MM.1S (cell line): Measurements from ENCODE around the gene MYRIP.

Experiments
- DNase-seq: peaks from one replicate; pipeline ENCODE4 v3.0.0-alpha.2; 2015
- H2AFZ ChIP-seq: fragments of 300-600 bp; sonication (generic); 2 replicates; pipeline ENCODE4 v1.6.0; 2016; ENCODE audit warnings: antibody characterized with exemption, low read length
- H3F3A ChIP-seq: fragments of 300-600 bp; sonication (generic); 2 replicates; pipeline ENCODE4 v1.6.1; 2016; ENCODE audit warnings: mild to moderate bottlenecking, antibody characterized with exemption, low read length, moderate library complexity, mixed read lengths; ENCODE audit not compliant: insufficient read depth
- H3K27ac ChIP-seq: fragments of 300-600 bp; sonication (generic); 2 replicates; pipeline ENCODE4 v1.5.1; 2016; ENCODE audit warnings: mild to moderate bottlenecking, low read length
- H3K27me3 ChIP-seq: fragments of 300-600 bp; sonication (generic); replicated peaks from 2 replicates; pipeline ENCODE4 v1.6.0; 2016; ENCODE audit warnings: low read length; ENCODE audit not compliant: insufficient read depth
- H3K36me3 ChIP-seq: fragments of 300-600 bp; sonication (generic); replicated peaks from 2 replicates; pipeline ENCODE4 v1.6.1; 2016; ENCODE audit warnings: mild to moderate bottlenecking, low read length, mixed read lengths; ENCODE audit not compliant: insufficient read depth
- H3K4me1 ChIP-seq: fragments of 300-600 bp; sonication (generic); 2 replicates; pipeline ENCODE4 v1.6.1; 2016; ENCODE audit warnings: low read length, mixed read lengths
- H3K4me2 ChIP-seq: fragments of 300-600 bp; sonication (generic); 2 replicates; pipeline ENCODE4 v1.6.0; 2016; ENCODE audit warnings: low read depth, low read length
- H3K4me3 ChIP-seq: fragments of 300-600 bp; sonication (generic); 2 replicates; pipeline ENCODE4 v1.5.1; 2016; ENCODE audit warnings: low read length, mixed read lengths
- H3K79me2 ChIP-seq: fragments of 300-600 bp; sonication (generic); 2 replicates; pipeline ENCODE4 v1.6.1; 2016; ENCODE audit warnings: mixed run types, low read length, mixed read lengths
- H3K9ac ChIP-seq: fragments of 300-600 bp; sonication (generic); 2 replicates; pipeline ENCODE4 v1.6.1; 2016; ENCODE audit warnings: low read length, mixed read lengths
- H3K9me2 ChIP-seq: fragments of 300-600 bp; sonication (generic); replicated peaks from 2 replicates; pipeline ENCODE4 v1.6.1; 2016; ENCODE audit warnings: mild to moderate bottlenecking, low read length, mixed read lengths; ENCODE audit not compliant: insufficient read depth
- H3K9me3 ChIP-seq: fragments of 300-600 bp; sonication (generic); replicated peaks from 2 replicates; pipeline ENCODE4 v1.6.1; 2016; ENCODE audit warnings: mild to moderate bottlenecking, low read length, mixed read lengths; ENCODE audit not compliant: insufficient read depth
- H4K20me1 ChIP-seq: fragments of 300-600 bp; sonication (generic); 2 replicates; pipeline ENCODE4 v1.6.1; 2016; ENCODE audit warnings: mild to moderate bottlenecking, low read length, moderate library complexity, mixed read lengths; ENCODE audit not compliant: insufficient read depth
- EZH2 ChIP-seq: fragments of 300-600 bp; sonication (generic); optimal IDR thresholded peaks from 2 replicates; pipeline ENCODE3; 2017; ENCODE audit warnings: low read depth, mild to moderate bottlenecking, antibody characterized with exemption, low read length, mixed read lengths
- EZH2phosphoT487 ChIP-seq: fragments of 300-600 bp; sonication (generic); IDR thresholded peaks from 2 replicates; pipeline ENCODE4 v1.6.1; 2018; ENCODE audit warnings: antibody characterized with exemption, low read length
- TF ChIP-seq, protein P1 (sequence below): fragments of 300-600 bp; sonication (generic); IDR thresholded peaks from 2 replicates; pipeline ENCODE4 v1.5.1; 2016; ENCODE audit warnings: antibody characterized with exemption, low read length, mixed read lengths

Gene MYRIP

DNA sequence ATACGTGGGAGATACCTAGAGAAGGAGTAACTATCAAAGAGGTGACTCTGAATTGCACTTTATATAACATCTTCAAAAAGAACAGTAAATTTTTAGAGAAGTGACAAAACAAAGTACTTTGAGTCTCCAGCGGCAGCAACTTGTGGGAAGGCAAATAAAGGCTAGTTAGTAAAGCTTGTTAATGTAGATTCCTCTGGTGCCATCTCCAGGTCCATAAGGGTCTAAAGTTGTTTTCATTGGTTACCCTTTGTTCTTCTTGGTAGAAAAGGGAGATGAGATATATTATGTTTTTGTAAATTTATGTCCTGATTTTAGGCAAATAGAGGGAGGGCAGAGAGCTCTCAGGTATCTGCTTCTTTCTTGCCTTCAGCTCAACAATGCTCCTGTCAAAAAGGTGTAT lies 161.6 kb downstream of the MYRIP start:
- Histone ChIP-seq H3K36me3 (no peaks in the 10 kb centered on the region), H4K20me1 (no peaks in the 10 kb centered on the region), H3K4me3 (no peak overlapping the region), H3K4me1 (no peaks in the 10 kb centered on the region), H3F3A (no peaks in the 10 kb centered on the region), H3K4me2 (no peak overlapping the region), H3K27me3 (no peaks in the 10 kb centered on the region), H3K9me2 (no peaks in the 10 kb centered on the region), H3K9me3 (no peaks in the 10 kb centered on the region), H3K79me2 (no peaks in the 10 kb centered on the region), H2AFZ (no peak overlapping the region), H3K27ac (no peak overlapping the region), H3K9ac (no peak overlapping the region)
- TF ChIP-seq, protein P1, sequence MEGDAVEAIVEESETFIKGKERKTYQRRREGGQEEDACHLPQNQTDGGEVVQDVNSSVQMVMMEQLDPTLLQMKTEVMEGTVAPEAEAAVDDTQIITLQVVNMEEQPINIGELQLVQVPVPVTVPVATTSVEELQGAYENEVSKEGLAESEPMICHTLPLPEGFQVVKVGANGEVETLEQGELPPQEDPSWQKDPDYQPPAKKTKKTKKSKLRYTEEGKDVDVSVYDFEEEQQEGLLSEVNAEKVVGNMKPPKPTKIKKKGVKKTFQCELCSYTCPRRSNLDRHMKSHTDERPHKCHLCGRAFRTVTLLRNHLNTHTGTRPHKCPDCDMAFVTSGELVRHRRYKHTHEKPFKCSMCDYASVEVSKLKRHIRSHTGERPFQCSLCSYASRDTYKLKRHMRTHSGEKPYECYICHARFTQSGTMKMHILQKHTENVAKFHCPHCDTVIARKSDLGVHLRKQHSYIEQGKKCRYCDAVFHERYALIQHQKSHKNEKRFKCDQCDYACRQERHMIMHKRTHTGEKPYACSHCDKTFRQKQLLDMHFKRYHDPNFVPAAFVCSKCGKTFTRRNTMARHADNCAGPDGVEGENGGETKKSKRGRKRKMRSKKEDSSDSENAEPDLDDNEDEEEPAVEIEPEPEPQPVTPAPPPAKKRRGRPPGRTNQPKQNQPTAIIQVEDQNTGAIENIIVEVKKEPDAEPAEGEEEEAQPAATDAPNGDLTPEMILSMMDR = no peak
- TF ChIP-seq EZH2phosphoT487 (no peak), EZH2 (no peak)
- no peak for DNase-seq

GRCh38 chr3:39971559-39972031 lies 162.2 kb downstream of the MYRIP start:
- H2AFZ ChIP-seq = no peak overlapping the region
- H3K4me1 ChIP-seq = no peaks in the 10 kb centered on the region
- no peak overlapping the region for H3K27ac ChIP-seq
- H3F3A ChIP-seq = no peaks in the 10 kb centered on the region
- H3K4me2 ChIP-seq = no peak overlapping the region
- H4K20me1 ChIP-seq = no peaks in the 10 kb centered on the region
- no peak for DNase-seq
- no peaks in the 10 kb centered on the region for H3K9me3 ChIP-seq
- H3K9ac ChIP-seq = no peak overlapping the region
- no peak overlapping the region for H3K4me3 ChIP-seq
- H3K36me3 ChIP-seq = no peaks in the 10 kb centered on the region
- no peaks in the 10 kb centered on the region for H3K27me3 ChIP-seq
- H3K79me2 ChIP-seq = no peaks in the 10 kb centered on the region
- TF ChIP-seq EZH2 (no peak), EZH2phosphoT487 (no peak)
- TF ChIP-seq, protein P1 = no peak
- H3K9me2 ChIP-seq = no peaks in the 10 kb centered on the region

- no peaks in the 10 kb centered on the region for H3K36me3 ChIP-seq
- no peak overlapping the region for H3K4me3 ChIP-seq
- no peaks in the 10 kb centered on the region for H3K27me3 ChIP-seq
- no peak overlapping the region for H3K4me2 ChIP-seq
- no peaks in the 10 kb centered on the region for H3K9me3 ChIP-seq
- no peak overlapping the region for H3K9ac ChIP-seq
- TF ChIP-seq, protein P1 = no peak
- TF ChIP-seq EZH2 (no peak), EZH2phosphoT487 (no peak)
- DNase-seq = no peak
- no peaks in the 10 kb centered on the region for H3K79me2 ChIP-seq
- no peak overlapping the region for H3K27ac ChIP-seq
- no peaks in the 10 kb centered on the region for H3K4me1 ChIP-seq
- no peak overlapping the region for H2AFZ ChIP-seq
- H3F3A ChIP-seq = no peaks in the 10 kb centered on the region
- H3K9me2 ChIP-seq = no peaks in the 10 kb centered on the region
- no peaks in the 10 kb centered on the region for H4K20me1 ChIP-seq
Measured at GRCh38 chr3:39972508-39972907, 163.1 kb downstream of the MYRIP start.
